Choroid plexus epithelial cell (primary cell): ENCODE data around the gene GNL2.
A peak's percentile ranks its signal among the peaks of the same experiment; 100 is the strongest.
"Not testable (repeated sequence)": the region's sequence is repeated elsewhere in the genome, so short reads cannot be mapped to it uniquely, and the experiment has no call there.

Experiments used
- DNase-seq: peaks from one replicate; pipeline ENCODE4 v3.0.0-alpha.2; 2010; ENCODE audit warnings: low read depth
- H3K4me3 ChIP-seq: 2 replicates; pipeline ENCODE4 v1.5.1; 2011; ENCODE audit warnings: low read depth, mild to moderate bottlenecking, control low read depth, low read length, moderate library complexity
- CTCF ChIP-seq: conservative IDR thresholded peaks from 2 replicates; pipeline ENCODE4 v1.5.1; 2011; ENCODE audit warnings: low read depth, mild to moderate bottlenecking, control low read depth, inconsistent platforms, low read length, moderate library complexity

The GNL2 gene

GRCh38 chr1:37549341-37549740 is 46.4 kb downstream of the GNL2 start:
- TF ChIP-seq CTCF = no peak
- no peak for DNase-seq

GRCh38 chr1:37545019-37545418 is 50.7 kb downstream of the GNL2 start:
- no peak for TF ChIP-seq CTCF
- DNase-seq = no peak
- H3K4me3 ChIP-seq = no peak overlapping the region

More at GRCh38 chr1:37549341-37549740, 46.4 kb downstream of the GNL2 start:
- H3K4me3 ChIP-seq = no peak overlapping the region

GRCh38 chr1:37544530-37544929 is 51.2 kb downstream of the GNL2 start:
- no peak for DNase-seq
- H3K4me3 ChIP-seq = no peak overlapping the region
- TF ChIP-seq CTCF = no peak

- no peak overlapping the region for H3K4me3 ChIP-seq
- no peak for TF ChIP-seq CTCF
- no peak for DNase-seq
Observed at GRCh38 chr1:37540036-37540785, 55.5 kb downstream of the GNL2 start.

- not testable (repeated sequence) for H3K4me3 ChIP-seq, DNase-seq
Observed at GRCh38 chr1:37539154-37539553, 56.6 kb downstream of the GNL2 start.

- TF ChIP-seq CTCF = no peak
- no peak overlapping the region for H3K4me3 ChIP-seq
- DNase-seq = peak; percentile 90
Observed at GRCh38 chr1:37537378-37537777, 58.4 kb downstream of the GNL2 start.

- DNase-seq = no peak
- TF ChIP-seq CTCF = no peak
- no peak overlapping the region for H3K4me3 ChIP-seq
Observed at GRCh38 chr1:37533317-37534093, 62.2 kb downstream of the GNL2 start.

GRCh38 chr1:37532418-37533156 is 63.1 kb downstream of the GNL2 start:
- not testable (repeated sequence) for H3K4me3 ChIP-seq, DNase-seq

GRCh38 chr1:37529888-37530287 is 65.8 kb downstream of the GNL2 start:
- H3K4me3 ChIP-seq, DNase-seq: not testable (repeated sequence)
